Measurements from ENCODE around the gene TDRD9. TPM values are rescaled to one million over a fixed set of nuclear protein-coding genes. Genes with fewer than 3 reads are reported as not detected.

Gene TDRD9
- total RNA-seq, 1 donor from 2014 or later: 5.0 TPM

GRCh38 chr14:104064003-104064402 is 135.7 kb downstream of the TDRD9 start:
- DNase-seq (ENCODE audit: extremely low read depth, low read depth, low spot score): no peak

DNA sequence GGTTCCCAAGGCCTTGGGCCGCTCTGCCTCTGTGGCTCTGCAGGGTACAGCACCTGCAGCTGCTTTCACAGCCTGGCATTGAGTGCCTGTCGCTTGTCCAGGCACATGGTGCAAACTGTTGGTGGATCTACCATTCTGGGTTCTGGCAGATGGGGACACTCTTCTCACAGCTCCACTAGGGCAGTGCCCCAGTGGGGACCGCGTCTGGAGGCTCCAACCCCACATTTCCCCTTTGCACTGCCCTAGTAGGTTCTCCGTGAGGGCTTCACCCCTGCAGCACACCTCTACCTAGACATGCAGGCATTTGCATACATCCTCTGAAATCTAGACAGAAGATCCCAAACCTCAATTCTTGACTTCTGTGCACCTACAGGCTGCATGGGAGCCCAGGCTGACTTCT is 138.0 kb downstream of the TDRD9 start:
- DNase-seq (ENCODE audit: extremely low read depth, low read depth, low spot score): no peak

DNA sequence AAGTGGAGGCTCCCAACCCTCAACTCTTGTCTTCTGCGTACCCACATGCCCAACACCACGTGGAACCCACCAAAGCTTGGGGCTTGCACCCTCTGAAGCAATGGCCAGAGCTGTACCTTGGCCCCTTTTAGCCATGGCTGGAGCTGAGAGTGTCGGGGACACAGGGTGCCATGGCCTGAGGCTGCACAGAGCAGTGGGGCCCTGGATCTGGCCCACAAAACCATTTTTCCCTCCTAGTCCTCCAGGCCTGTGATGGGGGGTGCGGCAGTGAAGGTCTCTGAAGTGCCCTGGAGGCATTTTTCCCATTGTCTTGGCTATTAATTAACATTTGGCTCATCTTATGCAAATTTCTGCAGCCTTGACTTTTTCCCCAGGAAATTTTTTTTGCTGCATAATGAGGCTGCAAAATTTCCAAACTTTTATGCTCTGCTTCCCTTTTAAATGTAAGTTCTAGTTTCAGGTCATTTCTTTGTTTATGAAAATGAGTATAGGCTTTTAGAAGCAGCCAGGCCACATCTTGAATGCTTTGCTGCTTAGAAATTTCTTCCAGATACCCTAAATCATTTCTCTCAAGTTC is 138.6 kb downstream of the TDRD9 start:
- no peak for DNase-seq (ENCODE audit: extremely low read depth, low read depth, low spot score)

DNA sequence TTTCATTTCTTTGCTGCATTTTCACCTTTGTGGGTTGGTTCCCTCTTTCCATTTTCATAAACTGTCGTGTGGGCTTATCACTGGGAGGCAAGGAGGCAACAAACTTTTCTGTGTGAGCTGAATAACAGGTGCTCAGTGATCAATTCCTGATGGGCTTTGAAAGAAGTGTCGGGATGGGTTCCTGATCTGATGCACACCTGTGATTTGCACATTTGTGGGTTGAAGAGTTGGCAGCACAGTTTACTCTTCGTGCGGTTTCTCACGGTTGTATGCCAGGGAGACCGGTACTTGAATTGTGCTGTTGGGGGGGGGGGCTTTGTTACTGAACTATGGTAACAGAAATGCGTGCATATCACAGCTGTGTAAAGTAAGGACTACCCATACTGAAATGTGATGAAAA is 141.3 kb downstream of the TDRD9 start:
- DNase-seq (ENCODE audit: extremely low read depth, low read depth, low spot score): no peak

- DNase-seq (ENCODE audit: extremely low read depth, low read depth, low spot score): no peak
Observed at GRCh38 chr14:104072586-104072985, 144.3 kb downstream of the TDRD9 start.

- no peak for DNase-seq (ENCODE audit: extremely low read depth, low read depth, low spot score)
Observed at GRCh38 chr14:104073764-104074163, 145.5 kb downstream of the TDRD9 start.

- no peak for DNase-seq (ENCODE audit: extremely low read depth, low read depth, low spot score)
Observed at GRCh38 chr14:104075530-104076151, 147.4 kb downstream of the TDRD9 start.

DNA sequence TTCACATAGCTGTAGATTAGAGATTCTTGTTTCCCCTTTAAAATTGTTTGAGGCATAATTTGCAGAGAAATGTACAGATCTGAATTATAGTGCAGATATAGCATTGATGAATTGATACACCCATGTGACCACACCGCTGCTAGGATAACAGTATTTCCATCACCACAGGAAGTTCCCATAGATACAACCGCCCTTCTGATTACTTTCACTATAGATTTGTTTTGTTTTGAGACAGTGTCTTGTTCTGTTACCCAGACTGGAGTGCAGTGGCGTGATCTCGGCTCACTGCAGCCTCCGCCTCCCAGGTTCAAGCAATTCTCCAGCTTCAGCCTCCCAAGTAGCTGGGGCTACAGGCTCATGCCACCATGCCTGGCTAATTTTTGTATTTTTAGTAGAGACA is 148.5 kb downstream of the TDRD9 start:
- no peak for DNase-seq (ENCODE audit: extremely low read depth, low read depth, low spot score)

GRCh38 chr14:104078031-104078455 is 149.8 kb downstream of the TDRD9 start:
- DNase-seq (ENCODE audit: extremely low read depth, low read depth, low spot score): peak; percentile 27

- DNase-seq (ENCODE audit: extremely low read depth, low read depth, low spot score): no peak
Observed at GRCh38 chr14:104080376-104081260, 152.4 kb downstream of the TDRD9 start.

DNA sequence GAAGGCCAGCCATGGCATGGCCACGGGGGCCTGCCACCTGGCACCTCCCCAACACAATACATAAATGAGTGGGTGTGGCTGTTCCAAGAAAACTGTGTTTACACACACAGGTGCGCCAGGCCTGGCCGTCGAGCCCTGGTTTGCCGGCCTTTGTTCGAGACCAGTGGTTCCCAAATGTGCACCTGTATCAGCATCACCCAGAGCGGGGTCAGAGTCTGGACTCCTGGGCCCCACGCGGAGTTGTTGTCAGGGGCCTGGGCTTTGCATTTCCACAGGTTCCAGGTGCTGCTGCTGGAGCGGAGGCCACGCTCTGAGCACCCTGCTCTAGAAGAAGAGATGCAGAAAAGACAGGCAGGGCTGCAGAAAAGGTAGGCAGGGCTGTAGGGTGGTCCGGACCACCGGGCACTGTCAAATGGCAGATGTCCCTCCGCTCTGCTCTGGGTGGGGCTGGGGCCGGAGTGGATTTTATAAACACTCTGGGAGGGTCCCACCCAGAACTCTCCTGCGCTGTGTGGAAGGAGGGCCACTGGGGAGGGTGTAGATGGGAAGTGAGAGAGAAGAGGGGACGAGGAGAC is 153.1 kb downstream of the TDRD9 start:
- no peak for DNase-seq (ENCODE audit: extremely low read depth, low read depth, low spot score)

- DNase-seq (ENCODE audit: extremely low read depth, low read depth, low spot score): no peak
Observed at GRCh38 chr14:104081951-104082464, 153.8 kb downstream of the TDRD9 start.

DNA sequence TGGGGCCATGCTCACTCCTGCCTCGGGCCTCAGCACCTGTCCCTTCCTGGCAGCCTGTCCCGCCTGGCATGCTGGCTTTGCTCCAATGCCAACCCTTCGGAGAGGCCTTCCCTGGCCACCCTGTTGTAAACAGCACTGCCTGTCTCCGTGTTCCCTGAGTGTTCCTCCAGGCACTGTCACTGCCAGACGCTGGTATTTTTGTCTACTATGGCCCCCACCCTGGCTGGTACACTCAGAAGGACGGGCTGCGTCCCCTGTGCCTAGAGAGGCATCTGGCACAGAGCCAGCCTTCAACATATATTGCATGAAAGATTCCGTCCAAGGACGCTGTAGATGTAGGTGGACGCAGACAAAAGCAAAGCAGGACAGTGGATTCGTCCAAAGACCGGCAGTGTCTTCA is 154.6 kb downstream of the TDRD9 start:
- DNase-seq (ENCODE audit: extremely low read depth, low read depth, low spot score): no peak

GRCh38 chr14:104084251-104085002 is 156.2 kb downstream of the TDRD9 start:
- no peak for DNase-seq (ENCODE audit: extremely low read depth, low read depth, low spot score)

GRCh38 chr14:104085032-104085888 is 157.0 kb downstream of the TDRD9 start, which contains the start of gene ASPG:
TSS of gene ASPG (plus strand) at chr14:104085700. CDS start at chr14:104085771, 71 bp downstream.
- no peak for DNase-seq (ENCODE audit: extremely low read depth, low read depth, low spot score)

GRCh38 chr14:104085889-104086201 is 157.6 kb downstream of the TDRD9 start:
- no peak for DNase-seq (ENCODE audit: extremely low read depth, low read depth, low spot score)

DNA sequence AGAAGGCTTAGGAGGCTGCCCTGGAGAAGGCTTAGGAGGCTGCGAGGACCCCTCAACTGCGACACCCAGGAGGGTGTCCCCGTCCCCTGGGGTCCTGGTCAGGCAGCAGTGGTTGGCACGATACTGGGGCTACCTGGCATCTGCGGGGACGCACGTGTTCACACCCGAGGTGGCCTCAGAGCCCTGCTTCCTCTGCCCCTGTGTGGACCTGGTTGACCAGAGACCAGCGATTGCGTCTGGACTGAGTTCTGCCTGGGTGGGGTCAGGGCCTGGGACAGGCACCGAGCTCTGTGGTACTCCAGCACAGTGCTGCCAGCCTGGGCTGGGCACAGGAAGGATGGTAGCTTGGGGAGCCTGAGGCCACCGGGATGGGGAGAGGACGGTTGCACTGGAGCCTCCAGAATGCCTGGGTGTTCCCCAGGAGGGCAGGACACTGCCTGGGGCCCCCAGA is 158.0 kb downstream of the TDRD9 start:
- no peak for DNase-seq (ENCODE audit: extremely low read depth, low read depth, low spot score)

- DNase-seq (ENCODE audit: extremely low read depth, low read depth, low spot score): no peak
Observed at GRCh38 chr14:104086661-104087461, 158.6 kb downstream of the TDRD9 start.

GRCh38 chr14:104087505-104087904 is 159.2 kb downstream of the TDRD9 start:
- no peak for DNase-seq (ENCODE audit: extremely low read depth, low read depth, low spot score)

Data from glomerular endothelial cell (primary cell).